ENCODE measurements around the gene RGSL1. TPM values are rescaled to one million over a fixed set of nuclear protein-coding genes. Genes with fewer than 3 reads are reported as not detected.

Gene RGSL1
- total and polyA plus RNA-seq, 5 donors, result not detected

GRCh38 chr1:182533896-182534295 lies 84.0 kb downstream of the RGSL1 start:
- DNase-seq (no peak), ATAC-seq (no peak)
- intact Hi-C loops (cut with DNase I), result no loop called here
- Histone ChIP-seq H3K27me3 (ENCODE audit: control insufficient read depth, insufficient read depth) (no peaks in the 10 kb centered on the region), H3K4me3 (ENCODE audit: low read length) (no peak overlapping the region), H3K9me3 (ENCODE audit: control insufficient read depth, low read length) (no peaks in the 10 kb centered on the region), H3K4me1 (ENCODE audit: control insufficient read depth, insufficient read depth, low read length) (no peaks in the 10 kb centered on the region), H3K27ac (ENCODE audit: low read length) (no peak overlapping the region)
- 96% methylated on average over 2 of the region's 2 CpGs for WGBS

GRCh38 chr1:182549346-182549745 lies 99.4 kb downstream of the RGSL1 start:
- H3K27me3 ChIP-seq (ENCODE audit: control insufficient read depth, insufficient read depth), result no peaks in the 10 kb centered on the region
- intact Hi-C loops (cut with DNase I), result no loop called here
- no peak for DNase-seq
- no peak for ATAC-seq
- H3K4me3 ChIP-seq (ENCODE audit: low read length), result no peak overlapping the region
- H3K9me3 ChIP-seq (ENCODE audit: control insufficient read depth, low read length), result no peaks in the 10 kb centered on the region
- peaks cover 1% of the 10 kb centered on the region for H3K4me1 ChIP-seq (ENCODE audit: control insufficient read depth, insufficient read depth, low read length)
- H3K27ac ChIP-seq (ENCODE audit: low read length), result no peak overlapping the region

GRCh38 chr1:182549811-182550210 lies 99.9 kb downstream of the RGSL1 start:
- peaks cover 1% of the 10 kb centered on the region for H3K4me1 ChIP-seq (ENCODE audit: control insufficient read depth, insufficient read depth, low read length)
- no peak for DNase-seq
- no peaks in the 10 kb centered on the region for H3K27me3 ChIP-seq (ENCODE audit: control insufficient read depth, insufficient read depth)
- no peak overlapping the region for H3K4me3 ChIP-seq (ENCODE audit: low read length)
- ATAC-seq, result no peak
- H3K9me3 ChIP-seq (ENCODE audit: control insufficient read depth, low read length), result no peaks in the 10 kb centered on the region
- WGBS, result 42% methylated on average over 1 of the region's 1 CpG
- intact Hi-C loops (cut with DNase I), result no loop called here
- H3K27ac ChIP-seq (ENCODE audit: low read length), result no peak overlapping the region

- no peak for DNase-seq
Measured at GRCh38 chr1:182552527-182552926, 102.6 kb downstream of the RGSL1 start.

GRCh38 chr1:182555493-182555892 lies 105.5 kb downstream of the RGSL1 start:
- H3K27me3 ChIP-seq (ENCODE audit: control insufficient read depth, insufficient read depth), result no peaks in the 10 kb centered on the region
- H3K4me3 ChIP-seq (ENCODE audit: low read length), result no peak overlapping the region
- H3K9me3 ChIP-seq (ENCODE audit: control insufficient read depth, low read length), result no peaks in the 10 kb centered on the region
- no peak for DNase-seq
- no peaks in the 10 kb centered on the region for H3K4me1 ChIP-seq (ENCODE audit: control insufficient read depth, insufficient read depth, low read length)
- no peak for ATAC-seq
- intact Hi-C loops (cut with DNase I), result no loop called here
- 93% methylated on average over 1 of the region's 1 CpG for WGBS
- H3K27ac ChIP-seq (ENCODE audit: low read length), result no peak overlapping the region

More at GRCh38 chr1:182552527-182552926, 102.6 kb downstream of the RGSL1 start:
- 81% methylated on average over 2 of the region's 2 CpGs for WGBS
- peaks cover 1% of the 10 kb centered on the region for H3K4me1 ChIP-seq (ENCODE audit: control insufficient read depth, insufficient read depth, low read length)
- ATAC-seq, result no peak
- no peak overlapping the region for H3K4me3 ChIP-seq (ENCODE audit: low read length)
- H3K27ac ChIP-seq (ENCODE audit: low read length), result no peak overlapping the region
- intact Hi-C loops (cut with DNase I), result no loop called here
- no peaks in the 10 kb centered on the region for H3K27me3 ChIP-seq (ENCODE audit: control insufficient read depth, insufficient read depth)
- H3K9me3 ChIP-seq (ENCODE audit: control insufficient read depth, low read length), result no peaks in the 10 kb centered on the region

- no peaks in the 10 kb centered on the region for H3K4me1 ChIP-seq (ENCODE audit: control insufficient read depth, insufficient read depth, low read length)
- no peak for DNase-seq
- no peak overlapping the region for H3K27ac ChIP-seq (ENCODE audit: low read length)
- no peak overlapping the region for H3K4me3 ChIP-seq (ENCODE audit: low read length)
- no peaks in the 10 kb centered on the region for H3K27me3 ChIP-seq (ENCODE audit: control insufficient read depth, insufficient read depth)
- no peaks in the 10 kb centered on the region for H3K9me3 ChIP-seq (ENCODE audit: control insufficient read depth, low read length)
- no peak for ATAC-seq
- intact Hi-C loops (cut with DNase I), result no loop called here
Measured at GRCh38 chr1:182556279-182556678, 106.3 kb downstream of the RGSL1 start.

GRCh38 chr1:182560392-182560984 lies 110.5 kb downstream of the RGSL1 start:
- Histone ChIP-seq H3K4me1 (ENCODE audit: control insufficient read depth, insufficient read depth, low read length) (no peaks in the 10 kb centered on the region), H3K27ac (ENCODE audit: low read length) (no peak overlapping the region), H3K27me3 (ENCODE audit: control insufficient read depth, insufficient read depth) (no peaks in the 10 kb centered on the region), H3K9me3 (ENCODE audit: control insufficient read depth, low read length) (no peaks in the 10 kb centered on the region), H3K4me3 (ENCODE audit: low read length) (no peak overlapping the region)
- ATAC-seq (no peak), DNase-seq (no peak)
- intact Hi-C loops (cut with DNase I), result no loop called here
- 65% methylated on average over 7 of the region's 7 CpGs for whole genome bisulfite sequencing

GRCh38 chr1:182561456-182561855 lies 111.5 kb downstream of the RGSL1 start:
- Histone ChIP-seq H3K4me3 (ENCODE audit: low read length) (no peak overlapping the region), H3K27me3 (ENCODE audit: control insufficient read depth, insufficient read depth) (no peaks in the 10 kb centered on the region), H3K27ac (ENCODE audit: low read length) (no peak overlapping the region), H3K4me1 (ENCODE audit: control insufficient read depth, insufficient read depth, low read length) (no peaks in the 10 kb centered on the region), H3K9me3 (ENCODE audit: control insufficient read depth, low read length) (no peaks in the 10 kb centered on the region)
- ATAC-seq (no peak), DNase-seq (no peak)
- 63% methylated on average over 4 of the region's 4 CpGs for WGBS
- intact Hi-C loops (cut with DNase I), result no loop called here

- ATAC-seq (no peak), DNase-seq (no peak)
- no peaks in the 10 kb centered on the region for H3K9me3 ChIP-seq (ENCODE audit: control insufficient read depth, low read length)
- no peak overlapping the region for H3K4me3 ChIP-seq (ENCODE audit: low read length)
- WGBS, result 88% methylated on average over 4 of the region's 4 CpGs
- H3K27ac ChIP-seq (ENCODE audit: low read length), result no peak overlapping the region
- H3K4me1 ChIP-seq (ENCODE audit: control insufficient read depth, insufficient read depth, low read length), result no peaks in the 10 kb centered on the region
- intact Hi-C loops (cut with DNase I), result no loop called here
- H3K27me3 ChIP-seq (ENCODE audit: control insufficient read depth, insufficient read depth), result no peaks in the 10 kb centered on the region
Measured at GRCh38 chr1:182563095-182563494, 113.1 kb downstream of the RGSL1 start.

- H3K27ac ChIP-seq (ENCODE audit: low read length), result no peak overlapping the region
- intact Hi-C loops (cut with DNase I), result no loop called here
- DNase-seq (no peak), ATAC-seq (no peak)
- no peaks in the 10 kb centered on the region for H3K9me3 ChIP-seq (ENCODE audit: control insufficient read depth, low read length)
- no peaks in the 10 kb centered on the region for H3K4me1 ChIP-seq (ENCODE audit: control insufficient read depth, insufficient read depth, low read length)
- no peaks in the 10 kb centered on the region for H3K27me3 ChIP-seq (ENCODE audit: control insufficient read depth, insufficient read depth)
- no peak overlapping the region for H3K4me3 ChIP-seq (ENCODE audit: low read length)
- 67% methylated on average over 2 of the region's 2 CpGs for WGBS
Measured at GRCh38 chr1:182564406-182565004, 114.6 kb downstream of the RGSL1 start.

- no peak for DNase-seq
- no peak for ATAC-seq
- intact Hi-C loops (cut with DNase I), result no loop called here
- Histone ChIP-seq H3K9me3 (ENCODE audit: control insufficient read depth, low read length) (no peaks in the 10 kb centered on the region), H3K4me1 (ENCODE audit: control insufficient read depth, insufficient read depth, low read length) (no peaks in the 10 kb centered on the region), H3K27me3 (ENCODE audit: control insufficient read depth, insufficient read depth) (no peaks in the 10 kb centered on the region), H3K4me3 (ENCODE audit: low read length) (no peak overlapping the region), H3K27ac (ENCODE audit: low read length) (no peak overlapping the region)
- 82% methylated on average over 3 of the region's 3 CpGs for WGBS
Measured at GRCh38 chr1:182565537-182565936, 115.6 kb downstream of the RGSL1 start.

- Histone ChIP-seq H3K27me3 (ENCODE audit: control insufficient read depth, insufficient read depth) (no peaks in the 10 kb centered on the region), H3K27ac (ENCODE audit: low read length) (no peak overlapping the region), H3K4me1 (ENCODE audit: control insufficient read depth, insufficient read depth, low read length) (no peaks in the 10 kb centered on the region), H3K9me3 (ENCODE audit: control insufficient read depth, low read length) (no peaks in the 10 kb centered on the region), H3K4me3 (ENCODE audit: low read length) (no peak overlapping the region)
- 89% methylated on average over 5 of the region's 5 CpGs for WGBS
- ATAC-seq, result no peak
- DNase-seq, result no peak
- intact Hi-C loops (cut with DNase I), result no loop called here
Measured at GRCh38 chr1:182567629-182568028, 117.7 kb downstream of the RGSL1 start.

All from right cardiac atrium (tissue), 5 donors.